ENCODE data around the gene SDHAF4. TPM values are rescaled to one million over a fixed set of nuclear protein-coding genes. Genes with fewer than 3 reads are reported as not detected.

The SDHAF4 gene
- total RNA-seq, 4 donors from 2014 or later: 5.1 to 9.3 (median 8.4) TPM

DNA sequence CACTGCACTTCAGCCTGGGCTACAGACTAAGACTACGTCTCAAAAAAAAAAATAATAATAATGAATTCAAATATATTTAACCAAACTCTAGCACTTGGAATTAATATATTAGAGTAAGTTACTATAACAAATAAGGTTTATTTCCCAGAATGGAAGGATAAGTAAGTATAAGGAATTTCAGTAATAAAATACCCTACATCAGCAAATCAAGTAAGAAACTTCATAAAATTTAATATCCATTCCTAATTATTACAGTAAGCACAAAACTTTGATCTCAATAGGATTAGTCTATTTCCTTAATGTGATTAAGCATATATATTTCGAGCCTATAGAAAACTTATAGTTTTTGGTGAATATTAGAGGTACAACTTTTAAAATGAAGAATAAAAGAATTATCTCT lies 36.7 kb upstream of the SDHAF4 start:
- intact Hi-C loops (cut with DNase I; ENCODE audit: low total_unique reads): no loop called here
- no peak overlapping the region for H3K4me3 ChIP-seq (ENCODE audit: low read depth, poor library complexity, severe bottlenecking)
- DNase-seq (ENCODE audit: low spot score in 2 of 2): no peak
- 98 to 99% methylated on average over 2 of the region's 2 CpGs for WGBS, 2 donors
- TF ChIP-seq, protein P1, sequence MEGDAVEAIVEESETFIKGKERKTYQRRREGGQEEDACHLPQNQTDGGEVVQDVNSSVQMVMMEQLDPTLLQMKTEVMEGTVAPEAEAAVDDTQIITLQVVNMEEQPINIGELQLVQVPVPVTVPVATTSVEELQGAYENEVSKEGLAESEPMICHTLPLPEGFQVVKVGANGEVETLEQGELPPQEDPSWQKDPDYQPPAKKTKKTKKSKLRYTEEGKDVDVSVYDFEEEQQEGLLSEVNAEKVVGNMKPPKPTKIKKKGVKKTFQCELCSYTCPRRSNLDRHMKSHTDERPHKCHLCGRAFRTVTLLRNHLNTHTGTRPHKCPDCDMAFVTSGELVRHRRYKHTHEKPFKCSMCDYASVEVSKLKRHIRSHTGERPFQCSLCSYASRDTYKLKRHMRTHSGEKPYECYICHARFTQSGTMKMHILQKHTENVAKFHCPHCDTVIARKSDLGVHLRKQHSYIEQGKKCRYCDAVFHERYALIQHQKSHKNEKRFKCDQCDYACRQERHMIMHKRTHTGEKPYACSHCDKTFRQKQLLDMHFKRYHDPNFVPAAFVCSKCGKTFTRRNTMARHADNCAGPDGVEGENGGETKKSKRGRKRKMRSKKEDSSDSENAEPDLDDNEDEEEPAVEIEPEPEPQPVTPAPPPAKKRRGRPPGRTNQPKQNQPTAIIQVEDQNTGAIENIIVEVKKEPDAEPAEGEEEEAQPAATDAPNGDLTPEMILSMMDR (IDR thresholded peaks at IDR 0.05): no peak
- TF ChIP-seq POLR2A (IDR thresholded peaks at IDR 0.05): no peak

DNA sequence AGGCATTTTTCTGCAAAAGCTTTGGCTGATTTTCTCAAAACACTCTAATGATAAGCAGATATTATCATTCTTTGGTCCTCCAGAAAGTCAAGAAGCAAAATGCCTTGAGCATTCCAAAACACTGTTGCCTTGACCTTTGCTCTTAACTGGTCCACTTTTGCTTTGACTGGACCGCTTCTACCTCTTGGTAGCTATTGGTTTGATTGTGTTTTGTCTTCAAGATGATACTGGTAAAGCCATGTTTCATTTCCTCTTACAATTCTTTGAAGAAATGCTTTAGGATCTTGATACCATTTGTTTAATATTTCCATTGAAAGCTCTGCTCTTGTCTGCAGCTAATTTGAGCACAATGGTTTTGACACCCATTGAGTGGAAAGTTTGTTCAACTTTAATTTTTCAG lies 35.6 kb upstream of the SDHAF4 start:
- DNase-seq (ENCODE audit: low spot score in 2 of 2): no peak
- TF ChIP-seq, protein P1 (IDR thresholded peaks at IDR 0.05): no peak
- no peak for TF ChIP-seq POLR2A (IDR thresholded peaks at IDR 0.05)
- 91 to 100% methylated on average over 1 of the region's 1 CpG for WGBS, 2 donors
- intact Hi-C loops (cut with DNase I; ENCODE audit: low total_unique reads): no loop called here
- no peak overlapping the region for H3K4me3 ChIP-seq (ENCODE audit: low read depth, poor library complexity, severe bottlenecking)

DNA sequence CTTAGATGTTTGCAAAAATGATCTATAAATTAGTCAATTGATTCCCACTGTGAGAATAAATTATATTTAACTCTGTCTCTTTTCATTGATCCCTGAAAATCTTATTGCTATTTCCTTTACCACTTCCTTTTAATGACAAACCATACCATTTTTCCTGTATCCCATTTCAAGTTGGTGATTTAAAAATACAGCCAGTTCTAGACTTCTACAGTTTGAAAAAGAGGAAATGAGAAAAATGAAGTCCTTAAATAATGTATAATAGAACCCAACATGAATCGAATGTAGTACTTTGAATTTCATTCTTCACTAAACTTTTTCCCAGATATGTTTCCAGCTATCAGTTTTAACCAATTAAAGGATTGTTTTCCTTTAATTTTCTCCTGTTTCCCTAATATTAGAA lies 29.5 kb upstream of the SDHAF4 start:
- H3K4me3 ChIP-seq (ENCODE audit: low read depth, poor library complexity, severe bottlenecking): no peak overlapping the region
- intact Hi-C loops (cut with DNase I; ENCODE audit: low total_unique reads): no loop called here
- WGBS, 2 donors: 83 to 86% methylated on average over 1 of the region's 1 CpG
- DNase-seq (ENCODE audit: low spot score in 2 of 2): no peak
- TF ChIP-seq, protein P1 (IDR thresholded peaks at IDR 0.05): no peak
- no peak for TF ChIP-seq POLR2A (IDR thresholded peaks at IDR 0.05)

DNA sequence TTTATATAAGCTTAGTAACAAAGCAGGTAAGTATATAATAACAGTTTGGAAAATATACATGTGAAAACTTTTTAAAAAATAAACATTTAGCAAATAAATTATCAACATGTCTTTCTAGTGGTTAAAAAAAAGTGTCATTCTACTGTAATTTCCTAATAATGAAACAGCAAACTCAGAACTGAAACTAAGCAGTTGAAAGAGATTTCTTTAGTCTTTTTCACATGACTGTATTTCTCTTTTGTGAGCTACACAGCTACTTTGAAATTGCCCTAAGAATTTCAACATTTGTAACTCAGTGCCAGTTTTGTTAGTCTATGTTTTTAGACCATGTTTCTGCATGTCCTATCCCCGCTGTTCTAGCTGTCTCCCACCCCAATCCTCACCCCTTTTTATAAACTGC lies 28.4 kb upstream of the SDHAF4 start:
- 89 to 95% methylated on average over 1 of the region's 1 CpG for WGBS, 2 donors
- DNase-seq (ENCODE audit: low spot score in 2 of 2): no peak
- intact Hi-C loops (cut with DNase I; ENCODE audit: low total_unique reads): no loop called here
- no peak overlapping the region for H3K4me3 ChIP-seq (ENCODE audit: low read depth, poor library complexity, severe bottlenecking)
- TF ChIP-seq, protein P1 (IDR thresholded peaks at IDR 0.05): no peak
- TF ChIP-seq POLR2A (IDR thresholded peaks at IDR 0.05): no peak

DNA sequence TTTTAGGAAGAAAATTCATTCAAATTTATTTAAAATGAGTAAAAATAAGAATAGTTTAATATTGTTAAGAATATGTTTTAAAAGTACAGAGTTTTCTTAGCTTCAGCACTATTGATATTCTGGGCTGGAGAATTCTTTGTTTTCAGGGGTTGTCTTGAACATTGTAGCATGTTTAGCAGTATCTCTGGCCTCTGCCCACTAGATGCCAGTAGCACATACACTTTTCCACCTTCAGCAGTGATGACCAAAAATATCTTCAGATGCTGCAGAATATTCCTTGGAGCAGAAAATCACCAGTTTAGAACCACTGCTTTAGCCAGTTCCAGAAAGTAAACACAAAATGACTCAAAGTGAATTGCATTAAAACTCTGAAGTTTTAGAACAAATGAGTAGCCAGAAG lies 19.4 kb upstream of the SDHAF4 start:
- intact Hi-C loops (cut with DNase I; ENCODE audit: low total_unique reads): no loop called here
- H3K4me3 ChIP-seq (ENCODE audit: low read depth, poor library complexity, severe bottlenecking): no peak overlapping the region
- no peak for DNase-seq (ENCODE audit: low spot score in 2 of 2)
- TF ChIP-seq POLR2A (IDR thresholded peaks at IDR 0.05): no peak
- TF ChIP-seq, protein P1 (IDR thresholded peaks at IDR 0.05): no peak

DNA sequence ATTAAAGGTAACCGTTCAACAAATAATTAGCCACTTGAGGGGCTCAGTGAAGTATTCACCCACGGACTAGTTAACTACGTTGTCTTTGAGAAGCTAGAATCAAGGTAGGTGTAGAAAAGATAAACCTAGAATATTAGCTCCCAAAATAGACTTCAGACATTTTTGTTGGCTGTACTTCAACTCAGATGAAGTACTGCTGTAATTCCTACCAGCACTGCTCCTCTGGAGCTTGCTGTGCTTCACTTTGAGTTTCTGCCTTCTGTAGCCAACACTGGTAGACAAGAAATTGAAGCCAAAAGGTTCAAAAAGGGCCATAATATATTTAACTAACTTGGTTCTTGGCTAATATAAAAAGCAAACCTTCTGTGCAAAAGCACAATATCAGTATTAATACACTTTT lies 18.8 kb upstream of the SDHAF4 start:
- intact Hi-C loops (cut with DNase I; ENCODE audit: low total_unique reads): no loop called here
- no peak for DNase-seq (ENCODE audit: low spot score in 2 of 2)
- TF ChIP-seq POLR2A (IDR thresholded peaks at IDR 0.05): no peak
- TF ChIP-seq, protein P1 (IDR thresholded peaks at IDR 0.05): no peak
- no peak overlapping the region for H3K4me3 ChIP-seq (ENCODE audit: low read depth, poor library complexity, severe bottlenecking)
- 89 to 97% methylated on average over 3 of the region's 3 CpGs for WGBS, 2 donors

All from lower leg skin (tissue), 4 donors.